Cardiac muscle cell (in vitro differentiated cells and primary cell): ENCODE results near the gene IGF2BP3. TPM values are rescaled to one million over a fixed set of nuclear protein-coding genes. Genes with fewer than 3 reads are reported as not detected.
A peak's percentile ranks its signal among the peaks of the same experiment; 100 is the strongest.

Experiments used
- DNase-seq, 2 donors: peaks; one replicate each; pipeline versions ENCODE4 v3.0.0 to v3.0.0-alpha.2; 2010 to 2017; ENCODE audit warnings: low read depth in 1 of 2, low spot score in 1 of 2
- H3K27ac ChIP-seq: fragments of 200-600 bp; sonication (generic); 2 replicates; pipeline ENCODE4 v1.5.1; 2016
- H3K27me3 ChIP-seq: fragments of 200-600 bp; sonication (generic); 2 replicates; pipeline ENCODE4 v1.6.0; 2016; ENCODE audit warnings: control low read depth
- H3K36me3 ChIP-seq: fragments of 200-600 bp; sonication (generic); 2 replicates; pipeline ENCODE4 v1.5.1; 2016; ENCODE audit warnings: control low read depth
- H3K4me1 ChIP-seq: fragments of 200-600 bp; sonication (generic); 2 replicates; pipeline ENCODE4 v1.8.1; 2017; ENCODE audit warnings: low read depth, mild to moderate bottlenecking, mixed run types
- H3K4me3 ChIP-seq: fragments of 200-600 bp; sonication (generic); 2 replicates; pipeline ENCODE4 v1.5.1; 2016; ENCODE audit warnings: mild to moderate bottlenecking
- H3K9me3 ChIP-seq: fragments of 200-600 bp; sonication (generic); 2 replicates; pipeline ENCODE4 v1.5.1; 2017; ENCODE audit warnings: low read depth, mild to moderate bottlenecking, control low read depth
- CTCF ChIP-seq: IDR thresholded peaks from 2 replicates; pipeline ENCODE4 v1.5.1; 2012; ENCODE audit warnings: low read depth, mild to moderate bottlenecking, low read length
- polyA plus RNA-seq: library from polyadenylated mRNA; unstranded; fragments of >200 nt; fragmentation: Nextera tagmentation; extraction: Ambion mirVana; gene quantifications from 2 replicates; pipeline ENCODE4 v1.2.1, GENCODE V29; 2016
- total RNA-seq: library from RNA; depleted of rRNA; stranded (reverse); fragments of >200 nt; gene quantifications from 2 replicates; pipeline ENCODE4 v1.2.3, GENCODE V29; 2016

The IGF2BP3 gene
- total and polyA plus RNA-seq, 2 experiments from 2014 or later, result 30.5 to 59.3 TPM

GRCh38 chr7:23476286-23477156, 6.2 kb upstream of the IGF2BP3 start:
- H3K36me3 ChIP-seq, result no peaks in the 10 kb centered on the region
- no peaks in the 10 kb centered on the region for H3K27me3 ChIP-seq
- peak overlapping the region; percentile 44 for H3K27ac ChIP-seq
- H3K4me3 ChIP-seq, result peak overlapping the region; percentile 72
- DNase-seq, result no peak
- TF ChIP-seq CTCF, result no peak
- H3K9me3 ChIP-seq, result no peaks in the 10 kb centered on the region
- H3K4me1 ChIP-seq, result peaks cover 24% of the 10 kb centered on the region

- no peaks in the 10 kb centered on the region for H3K27me3 ChIP-seq
- TF ChIP-seq CTCF, result no peak
- peak overlapping the region; percentile 96 for H3K27ac ChIP-seq
- peaks cover 24% of the 10 kb centered on the region for H3K4me1 ChIP-seq
- H3K36me3 ChIP-seq, result no peaks in the 10 kb centered on the region
- H3K4me3 ChIP-seq, result peak overlapping the region; percentile 72
- DNase-seq, result no peak
- H3K9me3 ChIP-seq, result no peaks in the 10 kb centered on the region
Measured at GRCh38 chr7:23475576-23475839, 5.2 kb upstream of the IGF2BP3 start.

- H3K4me1 ChIP-seq, result peaks cover 24% of the 10 kb centered on the region
- no peaks in the 10 kb centered on the region for H3K9me3 ChIP-seq
- no peaks in the 10 kb centered on the region for H3K27me3 ChIP-seq
- no peak for TF ChIP-seq CTCF
- H3K36me3 ChIP-seq, result no peaks in the 10 kb centered on the region
- no peak for DNase-seq
- H3K27ac ChIP-seq, result peak overlapping the region; percentile 96
- peak overlapping the region; percentile 72 for H3K4me3 ChIP-seq
Measured at GRCh38 chr7:23474829-23475575, 4.7 kb upstream of the IGF2BP3 start.

GRCh38 chr7:23474094-23474828, 4.0 kb upstream of the IGF2BP3 start:
- no peak for TF ChIP-seq CTCF
- H3K9me3 ChIP-seq, result no peaks in the 10 kb centered on the region
- H3K4me1 ChIP-seq, result peaks cover 24% of the 10 kb centered on the region
- DNase-seq, result peak; percentile 98
- peak overlapping the region; percentile 72 for H3K4me3 ChIP-seq
- H3K27me3 ChIP-seq, result no peaks in the 10 kb centered on the region
- no peaks in the 10 kb centered on the region for H3K36me3 ChIP-seq
- peak overlapping the region; percentile 96 for H3K27ac ChIP-seq

GRCh38 chr7:23473844-23474093, 3.5 kb upstream of the IGF2BP3 start:
- Histone ChIP-seq H3K27me3 (no peaks in the 10 kb centered on the region), H3K27ac (peak overlapping the region; percentile 96), H3K4me3 (peak overlapping the region; percentile 72), H3K36me3 (no peaks in the 10 kb centered on the region), H3K4me1 (peaks cover 24% of the 10 kb centered on the region), H3K9me3 (no peaks in the 10 kb centered on the region)
- peak in 1 of 2 donors; percentile 63 for DNase-seq
- TF ChIP-seq CTCF, result no peak
